B cell (primary cell): Measurements from ENCODE around the gene IFNA13.

ENCODE experiments used
- CTCF ChIP-seq: fragments of 200-600 bp; IDR thresholded peaks from one replicate; pipeline ENCODE4 v1.8.0; 2022; ENCODE audit warnings: antibody characterized with exemption, mild to moderate bottlenecking
- EZH2 ChIP-seq: IDR thresholded peaks from 2 replicates; pipeline ENCODE4 v1.6.1; 2012; ENCODE audit warnings: borderline replicate concordance, low read depth, mild to moderate bottlenecking, moderate library complexity, low read length; ENCODE audit not compliant: insufficient read depth, poor library complexity, severe bottlenecking

GRCh38 chr9:21383627-21384026 lies 15.8 kb upstream of the IFNA13 start:
- no peak for TF ChIP-seq CTCF
- TF ChIP-seq EZH2: no peak
